WTC11 (cell line): ENCODE measurements around the gene PLPPR3. TPM values are rescaled to one million over a fixed set of nuclear protein-coding genes. Genes with fewer than 3 reads are reported as not detected.

Experiments
- ATAC-seq: fragments of 200-7000 bp; cut with Tn5 transposase; 2 replicates; pipeline ENCODE4 v1.10.0; 2021; ENCODE audit warnings: mild to moderate bottlenecking, moderate library complexity
- CTCF ChIA-PET: fragments of 300-600 bp; sonication (Branson Sonifier 250); formaldehyde crosslinking; loops from one replicate; lab custom pipeline; 2021; ENCODE audit warnings: antibody characterized with exemption; lab: Charles Lee
- POLR2A ChIA-PET: fragments of 350-600 bp; sonication (Branson Sonifier 250); formaldehyde crosslinking; loops from one replicate; lab custom pipeline; 2021; ENCODE audit warnings: antibody characterized with exemption; lab: Charles Lee
- DNase-seq: peaks from one replicate; pipeline ENCODE4 v3.0.0; 2021; ENCODE audit warnings: low spot score
- H3K27ac Mint-ChIP-seq: 2 replicates; pipeline ENCODE4 v1.8.0; 2021; ENCODE audit warnings: mixed read lengths
- H3K27me3 Mint-ChIP-seq: 2 replicates; pipeline ENCODE4 v1.8.0; 2021; ENCODE audit warnings: low read depth, mild to moderate bottlenecking, moderate library complexity, mixed read lengths
- H3K36me3 Mint-ChIP-seq: 2 replicates; pipeline ENCODE4 v1.8.0; 2021; ENCODE audit warnings: mixed read lengths
- H3K4me1 Mint-ChIP-seq: 2 replicates; pipeline ENCODE4 v1.8.0; 2022; ENCODE audit warnings: mixed read lengths
- H3K4me3 Mint-ChIP-seq: 2 replicates; pipeline ENCODE4 v1.8.0; 2021; ENCODE audit warnings: mild to moderate bottlenecking, moderate library complexity, mixed read lengths
- H3K9me3 Mint-ChIP-seq: 2 replicates; pipeline ENCODE4 v1.8.0; 2021; ENCODE audit warnings: mixed read lengths
- AFF4 ChIP-seq: sonication (generic); formaldehyde crosslinking; IDR thresholded peaks from 2 replicates; pipeline ENCODE4 v1.8.1; 2023; ENCODE audit warnings: mild to moderate bottlenecking, missing genetic modification reagents, borderline replicate concordance
- ATF6 ChIP-seq: sonication (generic); formaldehyde crosslinking; IDR thresholded peaks from 2 replicates; pipeline ENCODE4 v1.8.1; 2023; ENCODE audit warnings: mild to moderate bottlenecking, missing genetic modification reagents
- CREM ChIP-seq: sonication (generic); formaldehyde crosslinking; IDR thresholded peaks from 2 replicates; pipeline ENCODE4 v1.8.1; 2022; ENCODE audit warnings: mild to moderate bottlenecking, missing genetic modification reagents, moderate library complexity
- EMX1 ChIP-seq: fragments of 250-450 bp; sonication (Bioruptor Pico); IDR thresholded peaks from 2 replicates; pipeline ENCODE4 v1.8.0; 2021; ENCODE audit warnings: mild to moderate bottlenecking
- FOXJ3 ChIP-seq: sonication (generic); formaldehyde crosslinking; IDR thresholded peaks from 2 replicates; pipeline ENCODE4 v1.9.0; 2021; ENCODE audit warnings: missing genetic modification reagents, mild to moderate bottlenecking, borderline replicate concordance
- FOXK1 ChIP-seq: sonication (generic); formaldehyde crosslinking; IDR thresholded peaks from 2 replicates; pipeline ENCODE4 v1.8.0; 2022; ENCODE audit warnings: mild to moderate bottlenecking, moderate library complexity, missing genetic modification reagents
- GRHL2 ChIP-seq: fragments of 250-450 bp; sonication (Bioruptor Pico); IDR thresholded peaks from 2 replicates; pipeline ENCODE4 v1.8.0; 2022; ENCODE audit warnings: mild to moderate bottlenecking, moderate library complexity; ENCODE audit not compliant: insufficient replicate concordance, severe bottlenecking
- IRF1 ChIP-seq: sonication (generic); formaldehyde crosslinking; IDR thresholded peaks from 2 replicates; pipeline ENCODE4 v1.8.0; 2023; ENCODE audit warnings: missing genetic modification reagents
- IRF2 ChIP-seq: sonication (generic); formaldehyde crosslinking; IDR thresholded peaks from 2 replicates; pipeline ENCODE4 v1.8.0; 2022; ENCODE audit warnings: low read depth, missing genetic modification reagents, borderline replicate concordance
- SP1 ChIP-seq: sonication (generic); formaldehyde crosslinking; conservative IDR thresholded peaks from 2 replicates; pipeline ENCODE4 v1.8.1; 2022; ENCODE audit warnings: missing genetic modification reagents
- ZNF121 ChIP-seq: sonication (generic); formaldehyde crosslinking; IDR thresholded peaks from 2 replicates; pipeline ENCODE4 v1.8.0; 2023; ENCODE audit warnings: missing genetic modification reagents
- ZNF232 ChIP-seq: sonication (generic); formaldehyde crosslinking; IDR thresholded peaks from 2 replicates; pipeline ENCODE4 v1.8.0; 2022; ENCODE audit warnings: mild to moderate bottlenecking, missing genetic modification reagents
- ZNF416 ChIP-seq: fragments of 250-450 bp; sonication (Bioruptor Pico); IDR thresholded peaks from 2 replicates; pipeline ENCODE4 v1.9.0; 2021; ENCODE audit warnings: mild to moderate bottlenecking, inconsistent platforms
- total RNA-seq: library from RNA; stranded (reverse); gene quantifications from 3 replicates; pipeline ENCODE4 v1.2.3, GENCODE V29; 2021
- TF ChIP-seq, protein P1 (sequence below): sonication (generic); formaldehyde crosslinking; IDR thresholded peaks from 2 replicates; pipeline ENCODE4 v1.8.1; 2022; ENCODE audit warnings: mild to moderate bottlenecking, missing genetic modification reagents, moderate library complexity, borderline replicate concordance
- TF ChIP-seq, protein P2 (sequence below): fragments of 250-450 bp; sonication (Bioruptor Pico); IDR thresholded peaks from 2 replicates; pipeline ENCODE4 v2.1.2; 2022; ENCODE audit warnings: mild to moderate bottlenecking, moderate library complexity
- TF ChIP-seq, protein P3 (sequence below): fragments of 250-450 bp; sonication (Bioruptor Pico); IDR thresholded peaks from 2 replicates; pipeline ENCODE4 v1.8.0; 2021; ENCODE audit warnings: mild to moderate bottlenecking

The PLPPR3 gene
- total RNA-seq, 1 experiment from 2014 or later, result 60.6 TPM

DNA sequence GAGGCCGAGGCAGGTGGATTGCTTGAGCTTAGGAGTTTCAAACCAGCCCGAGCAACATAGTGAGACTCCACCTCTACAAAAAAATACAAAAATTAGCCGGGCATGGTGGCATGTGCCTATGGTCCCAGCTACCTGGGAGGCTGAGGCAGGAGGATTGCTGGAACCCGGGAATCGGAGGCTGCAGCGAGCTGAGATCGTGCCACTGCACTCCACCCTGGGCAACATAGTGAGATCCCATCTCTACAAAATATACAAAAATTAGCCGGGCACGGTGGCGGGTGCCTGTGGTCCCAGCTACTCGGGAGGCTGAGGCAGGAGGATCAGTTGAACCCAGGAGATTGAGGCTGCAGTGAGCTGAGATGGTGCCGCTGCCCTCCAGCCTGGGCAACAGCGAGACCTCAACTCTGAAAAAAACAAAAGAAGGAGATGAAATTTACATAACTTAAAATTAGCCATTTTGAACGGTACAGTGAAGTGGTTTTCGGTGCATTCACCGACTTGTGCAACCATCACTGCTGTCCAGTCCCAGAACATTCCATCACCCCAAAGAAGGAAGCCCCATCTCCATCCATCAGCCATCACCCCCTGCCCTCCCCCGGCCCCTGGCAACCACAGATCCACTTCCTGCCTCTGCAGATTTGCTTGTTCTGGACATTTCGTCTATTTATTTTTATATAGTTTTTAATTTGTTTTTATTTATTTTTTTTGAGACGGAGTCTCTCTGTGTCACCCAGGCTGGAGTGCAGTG lies 4.3 kb upstream of the PLPPR3 start:
- no peaks in the 10 kb centered on the region for H3K36me3 Mint-ChIP-seq
- H3K9me3 Mint-ChIP-seq, result no peaks in the 10 kb centered on the region
- H3K27me3 Mint-ChIP-seq, result no peaks in the 10 kb centered on the region
- no peak overlapping the region for H3K27ac Mint-ChIP-seq
- no peak overlapping the region for H3K4me3 Mint-ChIP-seq
- TF ChIP-seq ZNF121 (peak; percentile 57; the same call in 1 of the 2 replicates), ATF6 (CRISPR knock-in tag) (no peak)
- no peak for DNase-seq
- CTCF ChIA-PET, result no interaction called here
- peaks cover 7% of the 10 kb centered on the region for H3K4me1 Mint-ChIP-seq
- POLR2A ChIA-PET, result no interaction called here
- no peak for ATAC-seq

DNA sequence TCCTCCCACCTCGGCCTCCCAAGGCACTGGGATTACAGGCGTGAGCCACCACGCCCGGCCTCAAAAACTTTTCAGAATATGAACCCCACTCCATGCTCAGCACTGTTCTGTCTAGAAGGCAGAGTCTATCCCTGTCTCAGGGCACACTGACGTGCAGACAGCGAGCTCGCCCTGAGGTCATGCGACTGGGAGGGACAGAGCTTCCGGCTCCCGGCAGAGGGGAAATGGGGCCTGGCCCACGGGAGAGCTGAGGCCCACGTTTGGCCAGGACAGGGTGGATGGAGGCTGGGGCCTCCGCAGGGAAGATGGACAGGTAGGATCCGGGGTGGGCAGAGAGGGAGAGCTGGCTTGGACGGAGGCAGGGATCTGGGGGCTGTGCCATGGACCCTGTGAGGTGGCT lies 3.1 kb upstream of the PLPPR3 start:
- no peaks in the 10 kb centered on the region for H3K27me3 Mint-ChIP-seq
- no peak overlapping the region for H3K27ac Mint-ChIP-seq
- CTCF ChIA-PET, result no interaction called here
- DNase-seq, result no peak
- no peaks in the 10 kb centered on the region for H3K9me3 Mint-ChIP-seq
- H3K4me1 Mint-ChIP-seq, result peaks cover 7% of the 10 kb centered on the region
- POLR2A ChIA-PET, result interaction anchor here (1.2 kb wide), 1 partner anchor 11 kb away, joined by 4 read pairs; no protein-coding TSS in a partner anchor
- ATAC-seq, result no peak
- no peak overlapping the region for H3K4me3 Mint-ChIP-seq
- TF ChIP-seq GRHL2 (CRISPR knock-in tag) (no peak), ZNF232 (CRISPR knock-in tag) (no peak), IRF2 (CRISPR knock-in tag) (no peak), FOXJ3 (CRISPR knock-in tag) (no peak), SP1 (CRISPR knock-in tag) (no peak), EMX1 (CRISPR knock-in tag) (no peak), CREM (CRISPR knock-in tag) (no peak), IRF1 (CRISPR knock-in tag) (no peak), FOXK1 (CRISPR knock-in tag) (no peak), AFF4 (CRISPR knock-in tag) (no peak), ZNF416 (no peak)
- TF ChIP-seq, protein P1, sequence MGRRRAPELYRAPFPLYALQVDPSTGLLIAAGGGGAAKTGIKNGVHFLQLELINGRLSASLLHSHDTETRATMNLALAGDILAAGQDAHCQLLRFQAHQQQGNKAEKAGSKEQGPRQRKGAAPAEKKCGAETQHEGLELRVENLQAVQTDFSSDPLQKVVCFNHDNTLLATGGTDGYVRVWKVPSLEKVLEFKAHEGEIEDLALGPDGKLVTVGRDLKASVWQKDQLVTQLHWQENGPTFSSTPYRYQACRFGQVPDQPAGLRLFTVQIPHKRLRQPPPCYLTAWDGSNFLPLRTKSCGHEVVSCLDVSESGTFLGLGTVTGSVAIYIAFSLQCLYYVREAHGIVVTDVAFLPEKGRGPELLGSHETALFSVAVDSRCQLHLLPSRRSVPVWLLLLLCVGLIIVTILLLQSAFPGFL, result no peak
- TF ChIP-seq, protein P2, sequence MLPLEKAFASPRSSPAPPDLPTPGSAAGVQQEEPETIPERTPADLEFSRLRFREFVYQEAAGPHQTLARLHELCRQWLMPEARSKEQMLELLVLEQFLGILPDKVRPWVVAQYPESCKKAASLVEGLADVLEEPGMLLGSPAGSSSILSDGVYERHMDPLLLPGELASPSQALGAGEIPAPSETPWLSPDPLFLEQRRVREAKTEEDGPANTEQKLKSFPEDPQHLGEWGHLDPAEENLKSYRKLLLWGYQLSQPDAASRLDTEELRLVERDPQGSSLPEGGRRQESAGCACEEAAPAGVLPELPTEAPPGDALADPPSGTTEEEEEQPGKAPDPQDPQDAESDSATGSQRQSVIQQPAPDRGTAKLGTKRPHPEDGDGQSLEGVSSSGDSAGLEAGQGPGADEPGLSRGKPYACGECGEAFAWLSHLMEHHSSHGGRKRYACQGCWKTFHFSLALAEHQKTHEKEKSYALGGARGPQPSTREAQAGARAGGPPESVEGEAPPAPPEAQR (CRISPR knock-in tag), result no peak
- TF ChIP-seq, protein P3, sequence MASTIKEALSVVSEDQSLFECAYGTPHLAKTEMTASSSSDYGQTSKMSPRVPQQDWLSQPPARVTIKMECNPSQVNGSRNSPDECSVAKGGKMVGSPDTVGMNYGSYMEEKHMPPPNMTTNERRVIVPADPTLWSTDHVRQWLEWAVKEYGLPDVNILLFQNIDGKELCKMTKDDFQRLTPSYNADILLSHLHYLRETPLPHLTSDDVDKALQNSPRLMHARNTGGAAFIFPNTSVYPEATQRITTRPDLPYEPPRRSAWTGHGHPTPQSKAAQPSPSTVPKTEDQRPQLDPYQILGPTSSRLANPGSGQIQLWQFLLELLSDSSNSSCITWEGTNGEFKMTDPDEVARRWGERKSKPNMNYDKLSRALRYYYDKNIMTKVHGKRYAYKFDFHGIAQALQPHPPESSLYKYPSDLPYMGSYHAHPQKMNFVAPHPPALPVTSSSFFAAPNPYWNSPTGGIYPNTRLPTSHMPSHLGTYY (CRISPR knock-in tag), result no peak
- H3K36me3 Mint-ChIP-seq, result no peaks in the 10 kb centered on the region
